CD4-positive, alpha-beta T cell (primary cell): ENCODE measurements around the gene LRIG3. TPM values are rescaled to one million over a fixed set of nuclear protein-coding genes. Genes with fewer than 3 reads are reported as not detected.

Experiments used
- ATAC-seq: fragments of 200-7000 bp; cut with Tn5 transposase; one replicate; pipeline ENCODE4 v1.10.0; 2022; ENCODE audit warnings: mild to moderate bottlenecking; ENCODE audit not compliant: poor library complexity
- CTCF ChIA-PET: fragments of 350-600 bp; sonication (Branson Sonifier 250); formaldehyde crosslinking; loops from one replicate; lab custom pipeline; 2021; ENCODE audit warnings: antibody characterized with exemption, inconsistent platforms; lab: Charles Lee
- POLR2A ChIA-PET: fragments of 350-600 bp; sonication (Branson Sonifier 250); formaldehyde crosslinking; loops from one replicate; lab custom pipeline; 2021; ENCODE audit warnings: antibody characterized with exemption, inconsistent platforms; lab: Charles Lee
- DNase-seq, 14 experiments: peaks; one replicate each; pipeline ENCODE4 v3.0.0-alpha.2; 2013 to 2020; ENCODE audit warnings: mixed read lengths in 2 of 14
- H3K27ac ChIP-seq, 2 donors: one replicate each; pipeline versions ENCODE4 v1.5.1 to v1.7.0; 2013; ENCODE audit warnings: low read length in 2 of 2, low read depth in 1 of 2, mild to moderate bottlenecking in 1 of 2
- H3K27me3 ChIP-seq, 2 experiments: 1 replicate in 1 of 2; 2 replicates in 1 of 2; pipeline versions ENCODE4 v1.6.1 to v1.7.0; 2013; ENCODE audit warnings: low read length in 2 of 2, control low read depth in 1 of 2, mild to moderate bottlenecking in 1 of 2, moderate library complexity in 1 of 2; ENCODE audit not compliant: insufficient read depth in 2 of 2, control insufficient read depth in 1 of 2
- H3K36me3 ChIP-seq: one replicate; pipeline ENCODE4 v1.6.1; 2013; ENCODE audit warnings: low read length, control low read depth; ENCODE audit not compliant: insufficient read depth
- H3K4me1 ChIP-seq: one replicate; pipeline ENCODE4 v1.6.1; 2013; ENCODE audit warnings: low read length, control low read depth; ENCODE audit not compliant: insufficient read depth
- H3K4me3 ChIP-seq: one replicate; pipeline ENCODE4 v1.5.1; 2013; ENCODE audit warnings: mild to moderate bottlenecking, low read length, moderate library complexity
- H3K9me3 ChIP-seq, 2 experiments: 1 replicate in 1 of 2; 2 replicates in 1 of 2; pipeline versions ENCODE4 v1.6.1 to v1.7.0; 2013; ENCODE audit warnings: low read length in 2 of 2, mild to moderate bottlenecking in 2 of 2, control low read depth in 1 of 2, moderate library complexity in 1 of 2; ENCODE audit not compliant: control insufficient read depth in 1 of 2, insufficient read depth in 1 of 2
- H3K27ac Mint-ChIP-seq: one replicate; pipeline ENCODE4 v1.8.0; 2020; ENCODE audit warnings: mixed read lengths
- H3K27me3 Mint-ChIP-seq: one replicate; pipeline ENCODE4 v1.8.0; 2021; ENCODE audit warnings: mixed read lengths
- H3K36me3 Mint-ChIP-seq: one replicate; pipeline ENCODE4 v1.8.0; 2021; ENCODE audit warnings: low read depth, mixed read lengths
- H3K4me1 Mint-ChIP-seq: one replicate; pipeline ENCODE4 v1.8.0; 2021; ENCODE audit warnings: low read depth, mixed read lengths
- H3K4me3 Mint-ChIP-seq: one replicate; pipeline ENCODE4 v1.8.0; 2020; ENCODE audit warnings: mild to moderate bottlenecking, mixed read lengths
- H3K9me3 Mint-ChIP-seq: one replicate; pipeline ENCODE4 v1.8.0; 2020; ENCODE audit warnings: mixed read lengths
- intact Hi-C, 2 experiments: fragments of 100-400 bp; cut with DNase I in 1 of 2; cut with micrococcal nuclease in 1 of 2; formaldehyde crosslinking; loops; one replicate each; pipeline versions ENCODE4 v1.15.1 to v1.9.0; 2023 to 2025; cut with DNase I, micrococcal nuclease
- total RNA-seq, 174 experiments: library from RNA in 2 of 174; stranded (reverse) in 2 of 174; gene quantifications; one replicate each; pipeline ENCODE4 v1.2.3 and lab custom pipeline; 2021 to 2026
- TF ChIP-seq, protein P1 (sequence below): fragments of 200-600 bp; IDR thresholded peaks from one replicate; pipeline ENCODE4 v1.8.0; 2022; ENCODE audit warnings: antibody characterized with exemption, mild to moderate bottlenecking

Gene LRIG3
- total RNA-seq, 2 experiments from 2014 or later: not detected

DNA sequence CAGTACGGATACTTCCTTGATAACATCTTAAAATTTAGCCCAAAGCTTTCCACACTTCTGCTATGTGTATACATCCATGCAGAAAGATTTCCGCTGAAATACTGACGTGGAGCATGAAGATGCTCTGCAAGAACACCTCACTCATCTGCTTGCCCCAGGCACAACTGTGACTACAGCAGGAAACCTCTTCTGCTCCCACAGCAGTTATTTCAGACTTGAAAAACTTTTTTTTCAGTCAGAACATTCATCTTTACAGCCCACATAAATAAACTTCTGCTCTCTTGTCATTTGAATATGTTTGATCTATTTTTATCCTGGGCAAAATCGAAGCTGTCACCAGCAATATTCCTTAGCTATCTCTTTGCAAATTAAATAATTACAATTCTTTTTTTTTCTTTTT lies 6.8 kb upstream of the LRIG3 start:
- Mint-ChIP-seq H3K4me3 (no peak overlapping the region), H3K4me1 (no peaks in the 10 kb centered on the region), H3K36me3 (no peaks in the 10 kb centered on the region), H3K27me3 (peaks cover 9% of the 10 kb centered on the region), H3K9me3 (no peaks in the 10 kb centered on the region), H3K27ac (no peak overlapping the region)
- ATAC-seq (no peak), DNase-seq (no peak)
- TF ChIP-seq, protein P1, sequence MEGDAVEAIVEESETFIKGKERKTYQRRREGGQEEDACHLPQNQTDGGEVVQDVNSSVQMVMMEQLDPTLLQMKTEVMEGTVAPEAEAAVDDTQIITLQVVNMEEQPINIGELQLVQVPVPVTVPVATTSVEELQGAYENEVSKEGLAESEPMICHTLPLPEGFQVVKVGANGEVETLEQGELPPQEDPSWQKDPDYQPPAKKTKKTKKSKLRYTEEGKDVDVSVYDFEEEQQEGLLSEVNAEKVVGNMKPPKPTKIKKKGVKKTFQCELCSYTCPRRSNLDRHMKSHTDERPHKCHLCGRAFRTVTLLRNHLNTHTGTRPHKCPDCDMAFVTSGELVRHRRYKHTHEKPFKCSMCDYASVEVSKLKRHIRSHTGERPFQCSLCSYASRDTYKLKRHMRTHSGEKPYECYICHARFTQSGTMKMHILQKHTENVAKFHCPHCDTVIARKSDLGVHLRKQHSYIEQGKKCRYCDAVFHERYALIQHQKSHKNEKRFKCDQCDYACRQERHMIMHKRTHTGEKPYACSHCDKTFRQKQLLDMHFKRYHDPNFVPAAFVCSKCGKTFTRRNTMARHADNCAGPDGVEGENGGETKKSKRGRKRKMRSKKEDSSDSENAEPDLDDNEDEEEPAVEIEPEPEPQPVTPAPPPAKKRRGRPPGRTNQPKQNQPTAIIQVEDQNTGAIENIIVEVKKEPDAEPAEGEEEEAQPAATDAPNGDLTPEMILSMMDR: no peak
- intact Hi-C loops: no loop called here
- ChIA-PET POLR2A (no interaction called here), CTCF (no interaction called here)
- no peaks in the 10 kb centered on the region for H3K27me3 ChIP-seq
- H3K4me1 ChIP-seq: no peaks in the 10 kb centered on the region
- H3K9me3 ChIP-seq: no peaks in the 10 kb centered on the region
- H3K4me3 ChIP-seq: no peak overlapping the region
- no peak overlapping the region for H3K27ac ChIP-seq
- no peaks in the 10 kb centered on the region for H3K36me3 ChIP-seq

DNA sequence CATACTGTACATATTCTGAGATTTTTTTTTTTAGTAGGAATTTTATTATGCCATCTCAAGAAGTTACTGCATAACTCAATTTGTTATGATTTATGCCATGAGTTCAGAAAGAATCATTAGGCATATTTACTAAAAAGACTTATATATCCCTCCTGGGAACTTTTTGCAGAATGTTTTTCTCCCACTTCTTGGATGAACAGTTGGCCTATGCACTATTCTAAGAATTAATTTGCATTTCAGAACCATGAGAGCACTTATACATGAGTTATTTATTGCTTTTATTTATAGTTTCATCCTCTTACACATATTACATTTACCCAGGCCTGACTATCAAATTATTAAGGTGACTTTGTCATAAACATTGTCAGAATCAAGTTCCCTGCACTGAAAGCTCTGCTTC lies 6.3 kb upstream of the LRIG3 start:
- ChIA-PET POLR2A (no interaction called here), CTCF (no interaction called here)
- Histone ChIP-seq H3K27ac (no peak overlapping the region), H3K4me1 (no peaks in the 10 kb centered on the region), H3K36me3 (no peaks in the 10 kb centered on the region), H3K9me3 (no peaks in the 10 kb centered on the region), H3K27me3 (no peaks in the 10 kb centered on the region), H3K4me3 (no peak overlapping the region)
- no peak overlapping the region for H3K4me3 Mint-ChIP-seq
- peaks cover 9% of the 10 kb centered on the region for H3K27me3 Mint-ChIP-seq
- ATAC-seq (no peak), DNase-seq (no peak)
- H3K36me3 Mint-ChIP-seq: no peaks in the 10 kb centered on the region
- intact Hi-C loops: no loop called here
- H3K9me3 Mint-ChIP-seq: no peaks in the 10 kb centered on the region
- H3K27ac Mint-ChIP-seq: no peak overlapping the region
- no peaks in the 10 kb centered on the region for H3K4me1 Mint-ChIP-seq
- TF ChIP-seq, protein P1: no peak

DNA sequence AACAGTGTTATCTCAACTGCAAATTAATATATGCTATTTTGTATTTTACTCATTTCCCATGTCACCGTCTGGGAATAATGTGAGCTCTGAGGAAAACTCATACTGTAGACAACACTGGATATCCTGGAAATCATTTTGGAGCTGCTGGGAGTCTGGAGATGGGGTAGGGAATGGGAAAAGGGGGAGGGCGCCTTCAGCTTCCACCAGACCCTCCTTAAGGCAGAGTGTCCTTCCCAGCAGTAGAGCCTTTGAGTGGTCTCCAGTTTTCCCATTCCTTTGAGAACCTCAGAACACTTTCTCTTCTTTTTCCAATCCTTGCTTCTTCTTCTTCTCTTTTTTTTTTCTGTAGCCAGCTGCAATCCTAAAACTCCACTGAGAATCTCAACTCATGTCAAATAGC lies 5.4 kb upstream of the LRIG3 start:
- no peak overlapping the region for H3K4me3 ChIP-seq
- no peaks in the 10 kb centered on the region for H3K36me3 Mint-ChIP-seq
- no peaks in the 10 kb centered on the region for H3K9me3 Mint-ChIP-seq
- ChIA-PET CTCF (no interaction called here), POLR2A (no interaction called here)
- ATAC-seq: no peak
- H3K9me3 ChIP-seq: no peaks in the 10 kb centered on the region
- intact Hi-C loops: no loop called here
- no peaks in the 10 kb centered on the region for H3K4me1 Mint-ChIP-seq
- H3K27me3 ChIP-seq: peaks cover 0 to 8% of the 10 kb centered on the region in 2 experiments
- H3K4me3 Mint-ChIP-seq: no peak overlapping the region
- no peak for DNase-seq
- TF ChIP-seq, protein P1: no peak
- no peaks in the 10 kb centered on the region for H3K4me1 ChIP-seq
- H3K27me3 Mint-ChIP-seq: peaks cover 18% of the 10 kb centered on the region
- no peak overlapping the region for H3K27ac ChIP-seq
- no peaks in the 10 kb centered on the region for H3K36me3 ChIP-seq
- no peak overlapping the region for H3K27ac Mint-ChIP-seq
